HepG2 (cell line): ENCODE results near the gene CORT. TPM values are rescaled to one million over a fixed set of nuclear protein-coding genes. Genes with fewer than 3 reads are reported as not detected.
A peak's percentile ranks its signal among the peaks of the same experiment; 100 is the strongest.

ENCODE experiments used
- CBFB ChIP-seq: sonication (generic); formaldehyde crosslinking; IDR thresholded peaks from 2 replicates; pipeline ENCODE4 v1.4.0; 2020; ENCODE audit warnings: missing genetic modification reagents
- DBP ChIP-seq: sonication (generic); formaldehyde crosslinking; IDR thresholded peaks from 2 replicates; pipeline ENCODE4 v1.4.0; 2020; ENCODE audit warnings: missing genetic modification reagents; ENCODE audit errors: not compliant biosample characterization
- MAX ChIP-seq: IDR thresholded peaks from 2 replicates; pipeline ENCODE4 v1.6.1; 2012; ENCODE audit warnings: inconsistent platforms
- MIER2 ChIP-seq: IDR thresholded peaks from 2 replicates; pipeline ENCODE4 v1.6.1; 2016; ENCODE audit warnings: missing biosample characterization, missing genetic modification reagents
- ZBTB4 ChIP-seq: sonication (generic); formaldehyde crosslinking; IDR thresholded peaks from 2 replicates; pipeline ENCODE4 v1.4.0; 2020; ENCODE audit warnings: missing genetic modification reagents, mild to moderate bottlenecking, borderline replicate concordance
- ZNF552 ChIP-seq: sonication (generic); formaldehyde crosslinking; IDR thresholded peaks from 2 replicates; pipeline ENCODE4 v1.9.0; 2022; ENCODE audit warnings: missing genetic modification reagents, mild to moderate bottlenecking, borderline replicate concordance
- ZSCAN5A ChIP-seq: sonication (generic); formaldehyde crosslinking; IDR thresholded peaks from 2 replicates; pipeline ENCODE4 v1.8.0; 2022; ENCODE audit warnings: mild to moderate bottlenecking, missing genetic modification reagents, borderline replicate concordance
- polyA plus RNA-seq, 8 experiments: library from polyadenylated mRNA; depleted of rRNA in 3 of 8; stranded (reverse) in 7 of 8; unstranded in 1 of 8; fragments of >200 nt; fragmentation: Illumina TruSeq in 4 of 8; extraction: Trizol in 4 of 8; gene quantifications; 2 replicates each; pipeline versions ENCODE4 v1.2.1 to v1.2.3, GENCODE V29; 2011 to 2016; ENCODE audit warnings: low read depth in 4 of 8, missing spikeins in 1 of 8, mixed read lengths in 1 of 8; ENCODE audit not compliant: insufficient read depth in 1 of 8
- total RNA-seq, 5 experiments: library from RNA; depleted of rRNA; stranded (reverse); fragments of >200 nt; fragmentation: Illumina TruSeq; extraction: Trizol; gene quantifications; 2 replicates each; pipeline ENCODE4 v1.2.3, GENCODE V29; 2016; ENCODE audit warnings: low read depth in 1 of 5
- TF ChIP-seq, protein P1 (sequence below): sonication (generic); formaldehyde crosslinking; IDR thresholded peaks from 2 replicates; pipeline ENCODE4 v1.4.0; 2020; ENCODE audit warnings: mild to moderate bottlenecking, missing genetic modification reagents, borderline replicate concordance
- TF ChIP-seq, protein P2 (sequence below): sonication (generic); formaldehyde crosslinking; IDR thresholded peaks from 2 replicates; pipeline ENCODE4 v1.4.0; 2020; ENCODE audit warnings: mild to moderate bottlenecking, missing genetic modification reagents
- TF ChIP-seq, protein P3 (sequence below): IDR thresholded peaks from 2 replicates; pipeline ENCODE4 v1.6.1; 2016; ENCODE audit warnings: low read depth, borderline replicate concordance

CORT gene
- total and polyA plus RNA-seq, 2 of the 13 experiments (the other 11 are each of a cell fraction or from before 2014, with no cell fraction given), result 0.11 to 0.62 TPM

DNA sequence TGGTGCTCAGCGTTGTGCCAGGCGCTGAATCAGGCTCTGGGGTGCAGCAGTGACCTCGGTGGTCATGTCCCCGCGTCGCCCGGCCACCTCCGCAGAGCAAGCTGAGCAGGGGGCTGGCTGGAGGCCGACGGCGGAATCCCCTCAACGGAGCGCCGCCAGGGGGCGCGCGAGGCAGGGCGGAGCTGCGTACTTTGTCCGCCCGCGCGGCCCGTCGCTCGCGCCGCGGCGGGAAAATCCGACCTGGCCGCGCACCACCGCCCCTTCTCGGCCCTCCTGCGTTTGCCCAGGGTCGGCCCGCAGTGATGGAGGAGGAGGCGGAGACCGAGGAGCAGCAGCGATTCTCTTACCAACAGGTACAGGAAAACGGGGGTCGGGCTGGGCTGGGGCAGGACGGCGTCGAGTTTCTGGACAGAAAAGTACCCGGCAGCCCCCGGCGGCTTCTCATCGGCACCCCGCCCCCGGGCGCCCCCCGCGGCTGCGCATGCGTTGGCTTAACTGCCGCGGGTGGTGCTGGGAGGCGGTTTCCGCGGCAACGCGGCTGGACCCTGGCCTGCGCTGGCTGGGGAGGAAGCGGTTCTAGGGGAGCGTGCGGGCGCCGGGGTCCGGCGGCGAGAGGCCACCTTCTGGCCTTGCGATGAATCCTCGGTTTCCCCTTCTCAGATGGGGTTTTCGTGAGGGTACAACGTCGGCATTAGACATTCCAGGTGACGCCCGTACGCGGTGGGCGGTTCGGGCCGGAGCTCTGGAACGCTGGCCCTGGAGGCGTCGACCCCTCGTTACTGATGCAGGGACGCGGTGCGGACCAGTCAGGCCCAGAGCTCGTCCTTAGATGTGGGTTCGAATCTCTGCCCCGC, 19.4 kb upstream of the CORT start, which contains the start of gene CENPS (continued):
- TF ChIP-seq, protein P1, sequence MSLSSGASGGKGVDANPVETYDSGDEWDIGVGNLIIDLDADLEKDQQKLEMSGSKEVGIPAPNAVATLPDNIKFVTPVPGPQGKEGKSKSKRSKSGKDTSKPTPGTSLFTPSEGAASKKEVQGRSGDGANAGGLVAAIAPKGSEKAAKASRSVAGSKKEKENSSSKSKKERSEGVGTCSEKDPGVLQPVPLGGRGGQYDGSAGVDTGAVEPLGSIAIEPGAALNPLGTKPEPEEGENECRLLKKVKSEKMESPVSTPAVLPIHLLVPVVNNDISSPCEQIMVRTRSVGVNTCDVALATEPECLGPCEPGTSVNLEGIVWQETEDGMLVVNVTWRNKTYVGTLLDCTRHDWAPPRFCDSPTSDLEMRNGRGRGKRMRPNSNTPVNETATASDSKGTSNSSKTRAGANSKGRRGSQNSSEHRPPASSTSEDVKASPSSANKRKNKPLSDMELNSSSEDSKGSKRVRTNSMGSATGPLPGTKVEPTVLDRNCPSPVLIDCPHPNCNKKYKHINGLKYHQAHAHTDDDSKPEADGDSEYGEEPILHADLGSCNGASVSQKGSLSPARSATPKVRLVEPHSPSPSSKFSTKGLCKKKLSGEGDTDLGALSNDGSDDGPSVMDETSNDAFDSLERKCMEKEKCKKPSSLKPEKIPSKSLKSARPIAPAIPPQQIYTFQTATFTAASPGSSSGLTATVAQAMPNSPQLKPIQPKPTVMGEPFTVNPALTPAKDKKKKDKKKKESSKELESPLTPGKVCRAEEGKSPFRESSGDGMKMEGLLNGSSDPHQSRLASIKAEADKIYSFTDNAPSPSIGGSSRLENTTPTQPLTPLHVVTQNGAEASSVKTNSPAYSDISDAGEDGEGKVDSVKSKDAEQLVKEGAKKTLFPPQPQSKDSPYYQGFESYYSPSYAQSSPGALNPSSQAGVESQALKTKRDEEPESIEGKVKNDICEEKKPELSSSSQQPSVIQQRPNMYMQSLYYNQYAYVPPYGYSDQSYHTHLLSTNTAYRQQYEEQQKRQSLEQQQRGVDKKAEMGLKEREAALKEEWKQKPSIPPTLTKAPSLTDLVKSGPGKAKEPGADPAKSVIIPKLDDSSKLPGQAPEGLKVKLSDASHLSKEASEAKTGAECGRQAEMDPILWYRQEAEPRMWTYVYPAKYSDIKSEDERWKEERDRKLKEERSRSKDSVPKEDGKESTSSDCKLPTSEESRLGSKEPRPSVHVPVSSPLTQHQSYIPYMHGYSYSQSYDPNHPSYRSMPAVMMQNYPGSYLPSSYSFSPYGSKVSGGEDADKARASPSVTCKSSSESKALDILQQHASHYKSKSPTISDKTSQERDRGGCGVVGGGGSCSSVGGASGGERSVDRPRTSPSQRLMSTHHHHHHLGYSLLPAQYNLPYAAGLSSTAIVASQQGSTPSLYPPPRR (CRISPR knock-in tag), result no peak
- peak; percentile 82; the same call in 1 of the 2 replicates for TF ChIP-seq ZNF552 (CRISPR knock-in tag)
- TF ChIP-seq ZSCAN5A (CRISPR knock-in tag), result peak; percentile 71; the same call in 1 of the 2 replicates
- TF ChIP-seq MAX, result peak; percentile 99
- TF ChIP-seq, protein P2, sequence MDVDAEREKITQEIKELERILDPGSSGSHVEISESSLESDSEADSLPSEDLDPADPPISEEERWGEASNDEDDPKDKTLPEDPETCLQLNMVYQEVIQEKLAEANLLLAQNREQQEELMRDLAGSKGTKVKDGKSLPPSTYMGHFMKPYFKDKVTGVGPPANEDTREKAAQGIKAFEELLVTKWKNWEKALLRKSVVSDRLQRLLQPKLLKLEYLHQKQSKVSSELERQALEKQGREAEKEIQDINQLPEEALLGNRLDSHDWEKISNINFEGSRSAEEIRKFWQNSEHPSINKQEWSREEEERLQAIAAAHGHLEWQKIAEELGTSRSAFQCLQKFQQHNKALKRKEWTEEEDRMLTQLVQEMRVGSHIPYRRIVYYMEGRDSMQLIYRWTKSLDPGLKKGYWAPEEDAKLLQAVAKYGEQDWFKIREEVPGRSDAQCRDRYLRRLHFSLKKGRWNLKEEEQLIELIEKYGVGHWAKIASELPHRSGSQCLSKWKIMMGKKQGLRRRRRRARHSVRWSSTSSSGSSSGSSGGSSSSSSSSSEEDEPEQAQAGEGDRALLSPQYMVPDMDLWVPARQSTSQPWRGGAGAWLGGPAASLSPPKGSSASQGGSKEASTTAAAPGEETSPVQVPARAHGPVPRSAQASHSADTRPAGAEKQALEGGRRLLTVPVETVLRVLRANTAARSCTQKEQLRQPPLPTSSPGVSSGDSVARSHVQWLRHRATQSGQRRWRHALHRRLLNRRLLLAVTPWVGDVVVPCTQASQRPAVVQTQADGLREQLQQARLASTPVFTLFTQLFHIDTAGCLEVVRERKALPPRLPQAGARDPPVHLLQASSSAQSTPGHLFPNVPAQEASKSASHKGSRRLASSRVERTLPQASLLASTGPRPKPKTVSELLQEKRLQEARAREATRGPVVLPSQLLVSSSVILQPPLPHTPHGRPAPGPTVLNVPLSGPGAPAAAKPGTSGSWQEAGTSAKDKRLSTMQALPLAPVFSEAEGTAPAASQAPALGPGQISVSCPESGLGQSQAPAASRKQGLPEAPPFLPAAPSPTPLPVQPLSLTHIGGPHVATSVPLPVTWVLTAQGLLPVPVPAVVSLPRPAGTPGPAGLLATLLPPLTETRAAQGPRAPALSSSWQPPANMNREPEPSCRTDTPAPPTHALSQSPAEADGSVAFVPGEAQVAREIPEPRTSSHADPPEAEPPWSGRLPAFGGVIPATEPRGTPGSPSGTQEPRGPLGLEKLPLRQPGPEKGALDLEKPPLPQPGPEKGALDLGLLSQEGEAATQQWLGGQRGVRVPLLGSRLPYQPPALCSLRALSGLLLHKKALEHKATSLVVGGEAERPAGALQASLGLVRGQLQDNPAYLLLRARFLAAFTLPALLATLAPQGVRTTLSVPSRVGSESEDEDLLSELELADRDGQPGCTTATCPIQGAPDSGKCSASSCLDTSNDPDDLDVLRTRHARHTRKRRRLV, result peak; percentile 91; the same call in 1 of the 2 replicates
- peak; percentile 6; the same call in 1 of the 2 replicates for TF ChIP-seq MIER2
- peak; percentile 60 for TF ChIP-seq DBP (CRISPR knock-in tag)
- peak; percentile 32 for TF ChIP-seq ZBTB4 (CRISPR knock-in tag)
- TF ChIP-seq CBFB (CRISPR knock-in tag), result peak; percentile 87
- TF ChIP-seq, protein P3, sequence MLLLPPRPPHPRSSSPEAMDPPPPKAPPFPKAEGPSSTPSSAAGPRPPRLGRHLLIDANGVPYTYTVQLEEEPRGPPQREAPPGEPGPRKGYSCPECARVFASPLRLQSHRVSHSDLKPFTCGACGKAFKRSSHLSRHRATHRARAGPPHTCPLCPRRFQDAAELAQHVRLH (CRISPR knock-in tag), result peak; percentile 71
